K562 treated with DMSO at 1 percent for 4 hours (cell line): Measurements from ENCODE around the gene MTHFD1L. TPM values are rescaled to one million over a fixed set of nuclear protein-coding genes. Genes with fewer than 3 reads are reported as not detected.

Experiments
- total RNA-seq: library from RNA; unstranded; fragments of 300-600 nt; gene quantifications from 2 replicates; pipeline ENCODE4 v1.2.3, GENCODE V29; 2022; ENCODE audit not compliant: insufficient read depth

MTHFD1L gene
- 70.5 and 96.0 TPM in 2 replicates for total RNA-seq

GRCh38 chr6:150865406-150866146 lies at the start of gene MTHFD1L:
TSS of gene MTHFD1L (plus strand) at chr6:150865702. CDS start at chr6:150865823, 121 bp downstream.

